Measurements from ENCODE around the gene C10orf105.

- TF ChIP-seq CTCF (optimal IDR thresholded peaks at IDR 0.05 in 1 of 3, IDR thresholded peaks at IDR 0.05 in 1 of 3, conservative IDR thresholded peaks at IDR 0.05 in 1 of 3; ENCODE audit: extremely low read depth in 1 of 3, insufficient read depth in 2 of 3, low read length in 3 of 3) (no peak), EZH2 (IDR thresholded peaks at IDR 0.05; ENCODE audit: low read length) (no peak)
Measured at GRCh38 chr10:71715860-71716259, 3.7 kb downstream of the C10orf105 start.

All from keratinocyte (primary cell).